Peyer's patch (tissue), 4 donors: ENCODE measurements around the gene GNL3.

ENCODE experiments used
- CTCF ChIP-seq, 6 experiments: fragments of 450-650 bp in 4 of 6; fragments of 200-600 bp in 2 of 6; sonication (generic) in 1 of 6; IDR thresholded peaks; one replicate each; pipeline ENCODE4 v1.5.1; 2017 to 2019; ENCODE audit warnings: antibody characterized with exemption in 6 of 6, mild to moderate bottlenecking in 3 of 6, moderate library complexity in 1 of 6
- POLR2A ChIP-seq, 2 donors: fragments of 450-650 bp; IDR thresholded peaks; one replicate each; pipeline ENCODE4 v1.5.1; 2017; ENCODE audit warnings: antibody characterized with exemption in 2 of 2, mild to moderate bottlenecking in 2 of 2, moderate library complexity in 2 of 2

GRCh38 chr3:52695798-52696671 is 10.2 kb downstream of the GNL3 start:
- TF ChIP-seq CTCF (IDR thresholded peaks at IDR 0.05) (no peak), POLR2A (IDR thresholded peaks at IDR 0.05) (no peak)
